ENCODE measurements around the gene AMOTL1.

AMOTL1 gene

GRCh38 chr11:94754819-94755218 is 13.3 kb upstream of the AMOTL1 start:
- Histone ChIP-seq H3K79me2 (ENCODE audit: insufficient read depth, low read length) (no peaks in the 10 kb centered on the region), H3K9me3 (ENCODE audit: insufficient read depth, low read length, severe bottlenecking) (no peaks in the 10 kb centered on the region), H3K4me3 (ENCODE audit: low read depth in 1 of 2, low read length in 2 of 2) (no peak overlapping the region), H2AFZ (ENCODE audit: low read depth, low read length) (no peak overlapping the region), H3K27ac (ENCODE audit: low read length) (no peak overlapping the region), H3K4me2 (ENCODE audit: insufficient read depth, low read length) (no peak overlapping the region), H3K36me3 (ENCODE audit: insufficient read depth, low read length) (no peaks in the 10 kb centered on the region), H3K4me1 (ENCODE audit: insufficient read depth, low read length) (no peaks in the 10 kb centered on the region), H3K27me3 (ENCODE audit: insufficient read depth, low read length, poor library complexity) (peaks cover 6% of the 10 kb centered on the region), H3K9ac (ENCODE audit: low read depth, low read length) (no peak overlapping the region), H4K20me1 (ENCODE audit: insufficient read depth, low read length) (no peaks in the 10 kb centered on the region)
- TF ChIP-seq CTCF (IDR thresholded peaks at IDR 0.05; ENCODE audit: borderline replicate concordance, extremely low read depth, low read length, poor library complexity, severe bottlenecking) (no peak), EZH2 (IDR thresholded peaks at IDR 0.05; ENCODE audit: borderline replicate concordance, low read depth, low read length, severe bottlenecking) (no peak)
- DNase-seq (no peak), ATAC-seq (ENCODE audit: insufficient read depth, low read depth) (no peak)

GRCh38 chr11:94755494-94755893 is 12.7 kb upstream of the AMOTL1 start:
- Histone ChIP-seq H3K27ac (ENCODE audit: low read length) (no peak overlapping the region), H3K4me1 (ENCODE audit: insufficient read depth, low read length) (no peaks in the 10 kb centered on the region), H2AFZ (ENCODE audit: low read depth, low read length) (no peak overlapping the region), H3K9me3 (ENCODE audit: insufficient read depth, low read length, severe bottlenecking) (no peaks in the 10 kb centered on the region), H3K4me3 (ENCODE audit: low read depth in 1 of 2, low read length in 2 of 2) (no peak overlapping the region), H3K79me2 (ENCODE audit: insufficient read depth, low read length) (no peaks in the 10 kb centered on the region), H3K36me3 (ENCODE audit: insufficient read depth, low read length) (no peaks in the 10 kb centered on the region), H3K27me3 (ENCODE audit: insufficient read depth, low read length, poor library complexity) (peaks cover 6% of the 10 kb centered on the region), H4K20me1 (ENCODE audit: insufficient read depth, low read length) (no peaks in the 10 kb centered on the region), H3K9ac (ENCODE audit: low read depth, low read length) (no peak overlapping the region), H3K4me2 (ENCODE audit: insufficient read depth, low read length) (no peak overlapping the region)
- no peak for ATAC-seq (ENCODE audit: insufficient read depth, low read depth)
- TF ChIP-seq EZH2 (IDR thresholded peaks at IDR 0.05; ENCODE audit: borderline replicate concordance, low read depth, low read length, severe bottlenecking) (no peak), CTCF (IDR thresholded peaks at IDR 0.05; ENCODE audit: borderline replicate concordance, extremely low read depth, low read length, poor library complexity, severe bottlenecking) (no peak)
- DNase-seq: no peak

- Histone ChIP-seq H3K4me1 (ENCODE audit: insufficient read depth, low read length) (no peaks in the 10 kb centered on the region), H4K20me1 (ENCODE audit: insufficient read depth, low read length) (no peaks in the 10 kb centered on the region), H3K79me2 (ENCODE audit: insufficient read depth, low read length) (no peaks in the 10 kb centered on the region), H3K27ac (ENCODE audit: low read length) (no peak overlapping the region), H3K9me3 (ENCODE audit: insufficient read depth, low read length, severe bottlenecking) (no peaks in the 10 kb centered on the region), H3K4me2 (ENCODE audit: insufficient read depth, low read length) (no peak overlapping the region), H3K27me3 (ENCODE audit: insufficient read depth, low read length, poor library complexity) (peaks cover 7% of the 10 kb centered on the region), H3K9ac (ENCODE audit: low read depth, low read length) (no peak overlapping the region), H3K36me3 (ENCODE audit: insufficient read depth, low read length) (no peaks in the 10 kb centered on the region), H3K4me3 (ENCODE audit: low read depth in 1 of 2, low read length in 2 of 2) (no peak overlapping the region), H2AFZ (ENCODE audit: low read depth, low read length) (no peak overlapping the region)
- no peak for ATAC-seq (ENCODE audit: insufficient read depth, low read depth)
- no peak for DNase-seq
- TF ChIP-seq EZH2 (IDR thresholded peaks at IDR 0.05; ENCODE audit: borderline replicate concordance, low read depth, low read length, severe bottlenecking) (no peak), CTCF (IDR thresholded peaks at IDR 0.05; ENCODE audit: borderline replicate concordance, extremely low read depth, low read length, poor library complexity, severe bottlenecking) (no peak)
These were observed 11.0 kb upstream of the AMOTL1 start for GRCh38 chr11:94757037-94757735.
